HepG2 (cell line): ENCODE data around the gene NFKBIA. TPM values are rescaled to one million over a fixed set of nuclear protein-coding genes. Genes with fewer than 3 reads are reported as not detected.

Source experiments
- ETV5 ChIP-seq: IDR thresholded peaks from 2 replicates; pipeline ENCODE4 v1.6.1; 2018; ENCODE audit warnings: missing biosample characterization, missing genetic modification reagents, inconsistent platforms, borderline replicate concordance
- HMGXB3 ChIP-seq: sonication (generic); formaldehyde crosslinking; IDR thresholded peaks from 2 replicates; pipeline ENCODE4 v1.4.0; 2020; ENCODE audit warnings: missing genetic modification reagents, borderline replicate concordance
- ISX ChIP-seq: sonication (generic); formaldehyde crosslinking; conservative IDR thresholded peaks from 2 replicates; pipeline ENCODE4 v1.5.0; 2020; ENCODE audit warnings: missing genetic modification reagents
- KIAA2018 ChIP-seq: sonication (generic); formaldehyde crosslinking; IDR thresholded peaks from 2 replicates; pipeline ENCODE4 v1.5.0; 2020; ENCODE audit warnings: mild to moderate bottlenecking, missing genetic modification reagents, borderline replicate concordance
- KLF12 ChIP-seq: sonication (generic); formaldehyde crosslinking; IDR thresholded peaks from 2 replicates; pipeline ENCODE4 v1.4.0; 2020; ENCODE audit warnings: missing genetic modification reagents, borderline replicate concordance
- NCOR1 ChIP-seq: fragments of 200-600 bp; sonication (generic); IDR thresholded peaks from 2 replicates; pipeline ENCODE4 v1.7.0; 2017; ENCODE audit warnings: antibody characterized with exemption, low read length, borderline replicate concordance
- NR2F1 ChIP-seq, 2 experiments: fragments of 450-650 bp in 1 of 2; formaldehyde crosslinking in 1 of 2; IDR thresholded peaks; 2 replicates each; pipeline versions ENCODE4 v1.5.0 to v1.6.1; 2016 to 2020; ENCODE audit warnings: mild to moderate bottlenecking in 1 of 2, missing compliant biosample characterization in 1 of 2, missing genetic modification reagents in 1 of 2, moderate library complexity in 1 of 2
- SMARCE1 ChIP-seq: fragments of 450-650 bp; IDR thresholded peaks from 2 replicates; pipeline ENCODE4 v1.6.1; 2017; ENCODE audit warnings: borderline replicate concordance
- SRSF4 ChIP-seq: fragments of 200-400 bp; formaldehyde crosslinking; IDR thresholded peaks from one replicate; pipeline ENCODE4 v1.6.1; 2018; ENCODE audit warnings: mild to moderate bottlenecking, low read depth, low read length, moderate library complexity; ENCODE audit not compliant: poor library complexity, severe bottlenecking
- ZNF280D ChIP-seq: sonication (generic); formaldehyde crosslinking; IDR thresholded peaks from 2 replicates; pipeline ENCODE4 v1.5.1; 2020; ENCODE audit warnings: mild to moderate bottlenecking, missing genetic modification reagents
- ZNF598 ChIP-seq: sonication (generic); formaldehyde crosslinking; IDR thresholded peaks from 2 replicates; pipeline ENCODE4 v1.5.1; 2020; ENCODE audit warnings: mild to moderate bottlenecking, missing genetic modification reagents, borderline replicate concordance
- polyA plus RNA-seq, 8 experiments: library from polyadenylated mRNA; depleted of rRNA in 3 of 8; stranded (reverse) in 7 of 8; unstranded in 1 of 8; fragments of >200 nt; fragmentation: Illumina TruSeq in 4 of 8; extraction: Trizol in 4 of 8; gene quantifications; 2 replicates each; pipeline versions ENCODE4 v1.2.1 to v1.2.3, GENCODE V29; 2011 to 2016; ENCODE audit warnings: low read depth in 4 of 8, missing spikeins in 1 of 8, mixed read lengths in 1 of 8; ENCODE audit not compliant: insufficient read depth in 1 of 8
- total RNA-seq, 5 experiments: library from RNA; depleted of rRNA; stranded (reverse); fragments of >200 nt; fragmentation: Illumina TruSeq; extraction: Trizol; gene quantifications; 2 replicates each; pipeline ENCODE4 v1.2.3, GENCODE V29; 2016; ENCODE audit warnings: low read depth in 1 of 5

The NFKBIA gene
- total and polyA plus RNA-seq, 2 of the 13 experiments (the other 11 are each of a cell fraction or from before 2014, with no cell fraction given), result 197 to 319 TPM

- TF ChIP-seq KIAA2018 (CRISPR knock-in tag), result no peak
- peak; percentile 87 for TF ChIP-seq HMGXB3
- TF ChIP-seq ISX (CRISPR knock-in tag), result no peak; the same call in 1 of the 2 replicates
- no peak for TF ChIP-seq SMARCE1
- no peak for TF ChIP-seq SRSF4
- TF ChIP-seq ETV5, result peak; percentile 65
- TF ChIP-seq NCOR1, result peak; percentile 85
- peak; percentile 45; the same call in 1 of the 2 replicates for TF ChIP-seq ZNF598 (CRISPR knock-in tag)
- TF ChIP-seq KLF12 (CRISPR knock-in tag), result peak; percentile 83
- peak; percentile 91 for TF ChIP-seq ZNF280D
- TF ChIP-seq NR2F1 (CRISPR knock-in tag; IDR thresholded peaks at IDR 0.05), result peak; percentile 53 to 74; a peak in 3 of 4 replicates
These were observed at the start of gene NFKBIA (continued) for GRCh38 chr14:35404449-35405303.
